Endodermal cell (in vitro differentiated cells): ENCODE results near the gene EVA1C. TPM values are rescaled to one million over a fixed set of nuclear protein-coding genes. Genes with fewer than 3 reads are reported as not detected.

ENCODE experiments used
- DNase-seq: peaks from one replicate; pipeline ENCODE4 v3.0.0-alpha.2; 2017
- H3K27ac ChIP-seq: 2 replicates; pipeline ENCODE4 v1.5.1; 2013; ENCODE audit warnings: mild to moderate bottlenecking, low read depth, low read length, moderate library complexity
- H3K27me3 ChIP-seq: 2 replicates; pipeline ENCODE4 v1.6.1; 2013; ENCODE audit warnings: mild to moderate bottlenecking, low read length, moderate library complexity; ENCODE audit not compliant: insufficient read depth, control insufficient read depth, poor library complexity, severe bottlenecking
- H3K36me3 ChIP-seq: 2 replicates; pipeline ENCODE4 v1.7.0; 2013; ENCODE audit warnings: mild to moderate bottlenecking, low read length, moderate library complexity; ENCODE audit not compliant: control insufficient read depth, insufficient read depth
- H3K4me1 ChIP-seq: one replicate; pipeline ENCODE4 v1.7.0; 2013; ENCODE audit warnings: low read length; ENCODE audit not compliant: control insufficient read depth, insufficient read depth
- H3K4me3 ChIP-seq: 2 replicates; pipeline ENCODE4 v1.5.1; 2013; ENCODE audit warnings: mild to moderate bottlenecking, low read length, moderate library complexity
- H3K9ac ChIP-seq: 2 replicates; pipeline ENCODE4 v1.6.1; 2013; ENCODE audit warnings: mild to moderate bottlenecking, low read length, moderate library complexity; ENCODE audit not compliant: poor library complexity, severe bottlenecking; ENCODE audit errors: extremely low read depth
- H3K9me3 ChIP-seq: 2 replicates; pipeline ENCODE4 v1.6.1; 2013; ENCODE audit warnings: mild to moderate bottlenecking, low read length, moderate library complexity; ENCODE audit not compliant: control insufficient read depth
- H3K27ac Mint-ChIP-seq: 2 replicates; pipeline ENCODE4 v1.8.0; 2020; ENCODE audit warnings: mixed read lengths
- H3K27me3 Mint-ChIP-seq: 2 replicates; pipeline ENCODE4 v1.8.0; 2021; ENCODE audit warnings: mild to moderate bottlenecking, mixed read lengths; ENCODE audit not compliant: insufficient read depth
- H3K36me3 Mint-ChIP-seq: 2 replicates; pipeline ENCODE4 v1.8.0; 2020; ENCODE audit warnings: low read depth, mixed read lengths
- H3K4me1 Mint-ChIP-seq: 2 replicates; pipeline ENCODE4 v1.8.0; 2020; ENCODE audit warnings: mixed read lengths
- H3K4me3 Mint-ChIP-seq: 2 replicates; pipeline ENCODE4 v1.8.0; 2020; ENCODE audit warnings: mild to moderate bottlenecking, moderate library complexity, mixed read lengths
- H3K9me3 Mint-ChIP-seq: 2 replicates; pipeline ENCODE4 v1.8.0; 2020; ENCODE audit warnings: mild to moderate bottlenecking, mixed read lengths
- WGBS, 2 experiments: methylation state at CpG; one replicate each; pipeline versions ENCODE4 v1.1.5 to v1.1.7; 2013; ENCODE audit warnings: missing lambda C conversion rate in 2 of 2, mixed read lengths in 1 of 2; ENCODE audit not compliant: insufficient coverage in 1 of 2, insufficient read length in 1 of 2; 5-methylcytosine and 5-hydroxymethylcytosine counted together
- total RNA-seq, 2 donors: library from RNA; stranded (reverse); fragmentation: NEBNext Ultra II Directional in 1 of 2; extraction: Animal tissue kit (Norgen Biotek cat#: 25700) in 1 of 2; gene quantifications; 2 replicates in 1 of 2; 3 replicates in 1 of 2; pipeline ENCODE4 v1.2.1, GENCODE V29; 2021
- TF ChIP-seq, protein P1 (sequence below): fragments of 200-600 bp; sonication (generic); conservative IDR thresholded peaks from 2 replicates; pipeline ENCODE4 v1.5.0; 2021; ENCODE audit warnings: antibody characterized with exemption, mild to moderate bottlenecking

EVA1C gene
- total RNA-seq, 2 donors from 2014 or later, result 0.68 TPM; not detected in 1

DNA sequence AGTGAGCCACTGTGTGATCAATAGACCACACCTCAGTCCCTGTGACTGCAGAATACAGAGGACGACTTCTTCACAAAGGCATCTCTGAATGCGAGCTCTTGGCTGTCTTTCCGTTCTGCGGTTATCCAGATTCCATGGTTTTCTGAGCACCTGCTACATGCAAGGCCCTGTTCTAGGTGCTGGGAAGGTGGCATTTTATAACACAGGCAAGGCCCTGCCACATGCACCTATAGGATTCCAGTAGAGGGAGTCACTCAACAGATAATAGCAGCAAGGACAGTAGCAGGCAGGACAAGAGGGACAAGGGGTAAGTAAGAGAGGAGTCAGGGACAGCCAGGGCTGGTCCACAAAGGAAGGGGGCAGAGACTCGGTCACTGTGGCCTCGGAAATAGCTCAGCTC lies 28.7 kb upstream of the EVA1C start:
- peaks cover 50% of the 10 kb centered on the region for H3K36me3 Mint-ChIP-seq

GRCh38 chr21:32386195-32386870 lies 26.2 kb upstream of the EVA1C start:
- Mint-ChIP-seq H3K36me3 (peaks cover 36% of the 10 kb centered on the region), H3K27ac (no peak overlapping the region), H3K9me3 (no peaks in the 10 kb centered on the region), H3K27me3 (no peaks in the 10 kb centered on the region), H3K4me3 (no peak overlapping the region), H3K4me1 (peaks cover 17% of the 10 kb centered on the region)
- WGBS, 2 experiments, result 93 to 96% methylated on average over 5 to 6 of the region's 6 CpGs
- TF ChIP-seq, protein P1, sequence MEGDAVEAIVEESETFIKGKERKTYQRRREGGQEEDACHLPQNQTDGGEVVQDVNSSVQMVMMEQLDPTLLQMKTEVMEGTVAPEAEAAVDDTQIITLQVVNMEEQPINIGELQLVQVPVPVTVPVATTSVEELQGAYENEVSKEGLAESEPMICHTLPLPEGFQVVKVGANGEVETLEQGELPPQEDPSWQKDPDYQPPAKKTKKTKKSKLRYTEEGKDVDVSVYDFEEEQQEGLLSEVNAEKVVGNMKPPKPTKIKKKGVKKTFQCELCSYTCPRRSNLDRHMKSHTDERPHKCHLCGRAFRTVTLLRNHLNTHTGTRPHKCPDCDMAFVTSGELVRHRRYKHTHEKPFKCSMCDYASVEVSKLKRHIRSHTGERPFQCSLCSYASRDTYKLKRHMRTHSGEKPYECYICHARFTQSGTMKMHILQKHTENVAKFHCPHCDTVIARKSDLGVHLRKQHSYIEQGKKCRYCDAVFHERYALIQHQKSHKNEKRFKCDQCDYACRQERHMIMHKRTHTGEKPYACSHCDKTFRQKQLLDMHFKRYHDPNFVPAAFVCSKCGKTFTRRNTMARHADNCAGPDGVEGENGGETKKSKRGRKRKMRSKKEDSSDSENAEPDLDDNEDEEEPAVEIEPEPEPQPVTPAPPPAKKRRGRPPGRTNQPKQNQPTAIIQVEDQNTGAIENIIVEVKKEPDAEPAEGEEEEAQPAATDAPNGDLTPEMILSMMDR, result no peak
- no peak overlapping the region for H3K27ac ChIP-seq
- no peak for DNase-seq
- H3K36me3 ChIP-seq, result peaks cover 36% of the 10 kb centered on the region
- no peaks in the 10 kb centered on the region for H3K9me3 ChIP-seq
- H3K4me1 ChIP-seq, result no peaks in the 10 kb centered on the region
- no peak overlapping the region for H3K4me3 ChIP-seq
- H3K9ac ChIP-seq, result no peak overlapping the region
- no peaks in the 10 kb centered on the region for H3K27me3 ChIP-seq

More for the DNA sequence above, 28.7 kb upstream of the EVA1C start:
- 91 to 93% methylated on average over 6 of the region's 6 CpGs for WGBS, 2 experiments
- TF ChIP-seq, protein P1, result peak; percentile 58
- H3K4me1 ChIP-seq, result no peaks in the 10 kb centered on the region
- H3K4me1 Mint-ChIP-seq, result peaks cover 10% of the 10 kb centered on the region
- no peak overlapping the region for H3K27ac Mint-ChIP-seq
- H3K4me3 Mint-ChIP-seq, result no peak overlapping the region
- no peak for DNase-seq
- no peak overlapping the region for H3K9ac ChIP-seq
- H3K27me3 Mint-ChIP-seq, result no peaks in the 10 kb centered on the region
- no peak overlapping the region for H3K4me3 ChIP-seq
- H3K9me3 ChIP-seq, result no peaks in the 10 kb centered on the region
- no peaks in the 10 kb centered on the region for H3K27me3 ChIP-seq
- no peaks in the 10 kb centered on the region for H3K9me3 Mint-ChIP-seq
- no peak overlapping the region for H3K27ac ChIP-seq
- peaks cover 57% of the 10 kb centered on the region for H3K36me3 ChIP-seq

GRCh38 chr21:32387151-32387550 lies 25.4 kb upstream of the EVA1C start:
- H3K36me3 Mint-ChIP-seq, result peaks cover 38% of the 10 kb centered on the region
- no peak overlapping the region for H3K9ac ChIP-seq
- H3K27ac Mint-ChIP-seq, result no peak overlapping the region
- no peaks in the 10 kb centered on the region for H3K27me3 ChIP-seq
- peaks cover 19% of the 10 kb centered on the region for H3K4me1 Mint-ChIP-seq
- H3K36me3 ChIP-seq, result peaks cover 28% of the 10 kb centered on the region
- no peaks in the 10 kb centered on the region for H3K27me3 Mint-ChIP-seq
- TF ChIP-seq, protein P1, result no peak
- no peak overlapping the region for H3K4me3 Mint-ChIP-seq
- no peaks in the 10 kb centered on the region for H3K9me3 ChIP-seq
- H3K9me3 Mint-ChIP-seq, result no peaks in the 10 kb centered on the region
- H3K27ac ChIP-seq, result no peak overlapping the region
- no peak for DNase-seq
- no peaks in the 10 kb centered on the region for H3K4me1 ChIP-seq
- no peak overlapping the region for H3K4me3 ChIP-seq
- WGBS, 2 experiments, result 95 to 100% methylated on average over 1 to 8 of the region's 8 CpGs
